GM19438 (cell line): ENCODE results near the gene IRGM.
"Not testable (repeated sequence)": the region's sequence is repeated elsewhere in the genome, so short reads cannot be mapped to it uniquely, and the experiment has no call there.

ENCODE experiments used
- ATAC-seq: cut with Tn5 transposase; IDR thresholded peaks from one replicate; pipeline ENCODE4 v1.9.1; 2021; ENCODE audit warnings: low read depth; ENCODE audit not compliant: unreplicated experiment

IRGM gene, protein sequence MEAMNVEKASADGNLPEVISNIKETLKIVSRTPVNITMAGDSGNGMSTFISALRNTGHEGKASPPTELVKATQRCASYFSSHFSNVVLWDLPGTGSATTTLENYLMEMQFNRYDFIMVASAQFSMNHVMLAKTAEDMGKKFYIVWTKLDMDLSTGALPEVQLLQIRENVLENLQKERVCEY

DNA sequence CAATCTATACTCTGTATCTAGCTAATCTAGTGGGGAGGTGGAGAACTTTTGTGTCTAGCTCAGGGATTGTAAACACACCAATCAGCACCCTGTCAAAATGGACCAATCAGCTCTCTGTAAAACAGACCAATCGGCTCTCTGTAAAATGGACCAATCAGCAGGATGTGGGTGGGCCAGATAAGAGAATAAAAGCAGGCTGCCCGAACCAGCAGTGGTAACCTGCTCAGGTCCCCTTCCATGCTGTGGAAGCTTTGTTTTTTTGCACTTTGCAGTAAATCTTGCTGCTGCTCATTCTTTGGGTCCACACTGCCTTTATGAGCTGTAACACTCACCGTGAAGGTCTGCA, at the start of gene IRGM:
IRGM (plus strand) TSS at position 214 of the 346 bp plus-strand sequence. CDS start 1,603 bp downstream, outside the sequence.
- not testable (repeated sequence) for ATAC-seq

DNA sequence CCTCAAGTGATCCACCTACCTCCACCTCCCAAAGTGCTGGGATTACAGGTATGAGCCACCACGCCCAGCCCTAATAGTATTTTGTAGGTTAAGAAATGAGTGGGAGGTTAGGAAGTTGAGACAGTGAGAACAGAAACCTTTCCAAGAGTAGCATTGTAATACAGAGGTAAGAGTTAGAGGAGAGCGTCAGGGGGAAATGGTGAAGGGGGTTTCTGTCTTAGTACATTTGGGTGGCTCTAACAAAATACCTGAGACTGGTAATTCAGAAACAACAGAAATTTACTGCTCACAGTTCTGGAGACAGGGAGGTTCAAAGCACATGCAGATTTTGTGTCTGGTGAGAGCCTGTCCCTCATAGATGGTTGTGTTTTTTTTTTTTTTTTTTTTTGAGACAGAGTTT, 48.9 kb upstream of the IRGM start:
- no peak for ATAC-seq

DNA sequence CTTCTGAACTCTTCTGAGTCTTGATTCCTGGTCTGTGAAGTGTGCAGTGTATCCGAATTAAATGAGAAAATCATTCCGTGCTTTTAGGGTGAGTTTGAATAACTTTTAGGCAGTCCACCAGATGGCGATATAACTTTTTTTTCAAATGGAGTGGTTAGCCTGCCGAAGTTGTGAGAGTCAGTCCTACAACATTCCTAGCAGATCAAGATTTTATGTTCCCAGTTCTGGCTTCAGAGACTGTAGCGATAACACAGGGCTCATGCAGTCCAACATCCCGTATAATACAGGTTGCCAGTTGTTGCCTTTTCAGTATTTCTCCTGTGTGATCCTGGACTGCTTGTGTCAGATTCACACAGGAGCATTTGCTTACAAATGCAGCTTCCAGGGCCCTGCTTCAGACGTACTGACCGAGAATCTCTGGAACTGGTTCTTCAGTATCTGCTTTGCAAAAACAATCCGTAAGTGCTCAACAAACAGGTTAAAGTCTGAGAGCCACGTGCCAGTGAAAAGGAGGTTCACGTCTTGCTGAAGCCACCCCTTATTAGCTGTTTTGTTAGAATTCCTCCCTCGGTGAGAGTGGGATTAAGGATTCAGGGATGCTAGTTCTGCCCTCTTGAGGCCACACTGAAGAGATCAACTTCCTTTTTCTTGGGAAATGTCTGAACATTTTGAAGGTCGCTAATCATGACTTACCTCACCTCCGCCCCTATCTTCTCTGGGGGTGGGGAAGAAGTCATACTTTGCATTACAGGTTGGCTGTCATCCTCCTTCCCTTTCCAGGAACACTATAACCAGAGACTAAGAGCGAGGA, 45.0 kb upstream of the IRGM start:
- ATAC-seq = no peak

DNA sequence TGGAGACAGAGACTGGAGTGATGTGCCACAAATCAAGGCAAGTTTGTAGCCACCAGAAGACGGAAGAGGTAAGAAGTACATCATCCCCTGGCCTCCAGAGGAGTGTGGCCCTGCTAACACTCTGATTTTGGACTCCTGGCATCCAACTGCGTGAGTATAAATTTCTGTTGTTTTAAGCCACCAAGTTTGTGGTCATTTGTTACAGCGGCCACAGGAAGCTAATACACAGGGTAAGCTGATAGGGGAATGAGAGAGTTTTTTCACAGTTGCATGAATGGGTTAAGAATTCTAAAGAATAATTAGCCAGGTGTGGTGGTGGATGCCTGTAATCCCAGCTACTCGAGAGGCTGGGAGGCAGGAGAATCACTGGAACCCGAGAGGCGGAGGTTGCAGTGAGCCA, 41.9 kb upstream of the IRGM start:
- ATAC-seq = no peak

DNA sequence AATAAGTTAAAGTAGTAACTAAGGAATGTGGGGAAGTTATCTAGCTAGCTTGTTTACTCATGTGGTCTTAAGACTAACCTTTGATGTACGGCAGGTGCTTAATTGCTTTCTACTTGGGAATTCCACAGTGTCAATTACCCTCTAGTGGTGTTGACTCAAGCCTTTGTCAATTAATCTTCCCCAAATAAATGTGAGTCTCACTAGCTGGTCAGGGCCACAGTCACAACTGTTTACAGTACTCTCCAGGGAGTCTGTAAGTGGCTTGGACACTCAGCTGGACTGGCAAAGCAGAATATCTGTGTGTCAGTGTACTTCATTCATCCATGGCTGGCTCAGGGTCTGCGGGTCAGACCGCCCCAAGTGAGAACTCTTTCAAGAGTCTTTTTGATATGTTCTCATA, 37.0 kb upstream of the IRGM start:
- ATAC-seq = no peak

DNA sequence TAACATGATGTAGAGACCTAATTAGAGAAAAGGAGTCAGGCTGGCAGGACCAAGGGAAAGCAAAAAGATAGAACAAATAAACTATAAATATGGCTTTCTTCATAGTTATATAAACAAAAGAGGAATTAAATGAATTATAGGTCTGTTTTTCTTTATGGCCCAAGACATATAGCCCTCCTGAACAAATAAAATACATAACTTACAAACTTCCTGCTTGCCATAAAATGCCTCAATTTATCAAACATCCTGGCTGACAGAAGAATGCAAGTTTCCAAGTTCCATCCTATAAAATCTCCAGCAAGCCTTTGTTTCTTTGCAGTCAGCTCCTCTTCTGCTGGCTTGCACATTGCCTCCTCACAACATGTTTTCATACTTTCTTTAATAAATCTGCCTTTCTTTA, 31.3 kb upstream of the IRGM start:
- ATAC-seq = no peak

DNA sequence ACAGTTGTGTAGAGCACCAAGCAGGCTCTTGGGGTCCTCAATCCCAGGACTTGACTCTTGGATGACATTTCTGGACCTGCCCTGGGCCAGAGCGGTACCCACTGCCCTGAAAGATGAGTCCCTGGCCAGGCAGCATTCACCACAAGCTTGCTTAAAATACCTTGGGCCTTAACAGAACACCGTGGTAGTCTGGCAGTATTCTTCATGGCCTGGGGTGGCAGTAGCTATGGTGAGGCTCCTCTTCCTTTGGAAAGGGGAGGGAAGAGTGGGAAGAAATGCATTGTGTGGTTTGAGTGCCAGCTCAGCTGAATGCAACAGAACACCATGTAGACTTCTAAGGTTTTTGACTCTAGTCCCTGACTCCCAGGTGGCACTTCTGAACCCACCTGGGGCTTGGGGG, 29.4 kb upstream of the IRGM start:
- ATAC-seq = no peak

DNA sequence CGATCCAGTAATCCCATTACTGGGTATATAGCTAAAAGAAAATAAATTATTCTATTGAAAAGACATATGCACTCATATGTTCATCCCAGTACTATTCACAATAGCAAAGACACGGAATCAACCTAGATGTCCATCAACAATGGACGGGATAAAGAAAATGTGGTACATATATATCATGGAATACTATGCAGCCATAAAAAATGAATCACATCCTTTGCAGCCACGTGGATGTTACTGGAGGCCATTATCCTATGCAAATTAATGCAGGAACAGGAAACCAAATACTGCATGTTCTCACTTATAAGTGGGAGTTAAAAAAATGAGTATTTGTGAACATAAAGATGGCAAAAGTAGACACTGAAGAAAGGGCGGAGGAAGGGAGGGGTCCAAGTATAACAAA, 16.6 kb upstream of the IRGM start:
- no peak for ATAC-seq

DNA sequence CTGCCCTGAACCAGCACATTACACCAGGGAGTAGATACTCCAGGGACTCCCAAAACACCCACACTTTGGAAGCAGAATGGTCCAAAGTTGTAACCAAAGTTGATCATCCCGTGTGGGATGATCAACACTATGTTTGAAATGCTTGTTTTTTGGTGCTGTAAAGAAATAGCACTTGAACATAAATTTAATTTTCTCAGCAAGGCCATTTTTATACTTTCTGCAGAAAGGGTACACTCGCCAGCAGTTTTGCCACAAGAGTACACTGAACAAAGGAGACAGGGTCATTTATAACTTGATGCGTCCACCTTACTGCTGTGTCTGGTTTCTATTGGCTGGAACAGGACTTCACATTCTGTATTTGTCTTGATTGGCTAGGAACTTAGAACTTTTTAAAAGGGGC, 14.5 kb upstream of the IRGM start:
- not testable (repeated sequence) for ATAC-seq

DNA sequence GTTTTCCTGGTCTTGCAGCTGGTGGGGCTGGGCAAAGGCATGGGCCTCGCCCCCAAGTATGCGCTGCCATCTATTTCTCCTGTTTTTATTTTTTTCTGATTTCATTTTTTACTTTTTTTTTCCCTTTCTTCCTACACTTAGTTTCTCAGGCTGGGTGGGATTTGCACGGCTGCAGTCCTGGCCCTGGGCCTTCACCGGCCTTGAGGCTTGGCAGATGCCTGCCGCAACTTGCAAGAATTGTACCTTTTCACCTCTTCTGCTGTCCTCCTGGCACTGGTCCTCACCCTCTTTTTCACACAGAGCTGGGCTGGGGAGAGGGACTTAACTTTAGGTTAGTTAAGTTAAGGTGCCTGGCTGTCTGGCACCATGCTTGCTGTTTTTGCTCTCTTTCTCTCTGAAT, 10.3 kb upstream of the IRGM start:
- no peak for ATAC-seq

DNA sequence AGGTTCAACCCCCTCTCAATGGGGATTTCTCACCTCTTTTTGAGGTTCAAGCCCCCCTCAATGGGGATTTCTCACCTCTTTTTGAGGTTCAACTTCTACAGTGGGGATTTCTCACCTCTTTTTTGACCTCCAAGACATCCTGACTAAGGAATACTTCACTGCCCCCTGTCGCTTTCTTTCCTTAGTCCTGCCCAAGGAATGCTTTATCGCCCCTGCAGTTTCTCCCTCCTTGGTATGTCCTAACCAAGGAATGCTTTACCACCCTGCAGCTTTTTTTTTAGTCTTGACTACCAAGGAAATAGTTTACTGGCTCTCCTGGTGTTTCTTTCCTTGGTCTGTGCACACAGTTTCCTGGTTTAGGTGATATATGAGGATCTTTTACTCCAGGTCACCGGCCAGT, 9.6 kb upstream of the IRGM start:
- no peak for ATAC-seq

DNA sequence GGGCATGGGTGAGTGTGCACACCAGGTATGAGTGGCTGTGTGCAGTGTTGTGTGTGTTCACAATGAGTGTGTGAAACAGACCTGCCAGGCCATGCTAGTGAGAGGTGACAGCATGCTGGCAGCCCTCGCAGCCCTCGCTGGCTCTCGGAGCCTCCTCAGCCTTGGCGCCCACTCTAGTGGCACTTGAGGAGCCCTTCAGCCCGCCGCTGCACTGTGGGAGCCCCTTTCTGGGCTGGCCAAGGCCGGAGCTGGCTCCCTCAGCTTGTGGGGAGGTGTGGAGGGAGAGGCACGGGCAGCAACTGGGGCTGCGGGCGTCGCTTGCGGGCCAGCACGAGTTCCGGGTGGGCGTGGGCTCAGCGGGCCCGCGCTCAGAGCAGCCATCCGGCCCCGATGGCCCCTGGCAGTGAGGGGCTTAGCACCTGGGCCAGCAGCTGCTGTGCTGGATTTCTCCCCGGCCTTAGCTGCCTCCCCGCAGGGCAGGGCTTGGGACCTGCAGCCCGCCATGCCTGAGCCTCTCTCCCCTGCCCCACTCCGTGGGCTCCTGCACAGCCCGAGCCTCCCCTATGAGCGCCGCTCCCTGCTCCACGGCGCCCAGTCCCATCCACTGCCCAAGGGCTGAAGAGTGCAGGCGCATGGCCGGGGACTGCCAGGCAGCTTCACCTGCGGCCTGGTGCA, 999 bp upstream of the IRGM start:
- ATAC-seq = not testable (repeated sequence)

DNA sequence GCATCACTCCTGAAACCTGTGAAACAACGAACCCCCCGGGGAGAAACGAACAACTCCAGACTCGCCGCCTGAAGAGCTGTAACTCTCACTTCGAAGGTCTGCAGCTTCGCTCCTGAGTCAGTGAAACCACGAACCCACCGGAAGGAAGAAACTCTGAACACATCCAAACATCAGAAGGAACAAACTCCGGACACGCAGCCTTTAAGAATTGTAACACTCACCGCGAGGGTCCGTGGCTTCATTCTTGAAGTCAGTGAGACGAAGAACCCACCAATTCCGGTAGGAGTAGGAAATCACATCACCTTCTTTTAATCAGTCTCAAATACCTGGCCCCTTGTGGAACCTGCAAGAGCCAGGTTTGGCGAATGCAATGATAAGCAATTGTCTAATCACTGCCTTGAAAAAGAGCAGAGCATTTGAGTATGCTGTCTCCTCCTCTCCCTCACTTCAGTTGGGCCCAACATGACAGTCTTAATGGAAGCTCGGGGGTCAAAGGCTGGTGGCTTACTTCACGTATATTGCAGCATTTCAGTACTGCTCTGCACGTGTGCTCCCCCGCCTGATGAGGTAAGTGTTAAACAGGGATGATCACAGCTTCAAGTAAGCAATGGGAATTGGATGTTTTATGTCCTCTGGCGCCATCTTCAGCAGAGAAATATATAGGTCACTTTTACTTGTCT, 473 bp downstream of the IRGM start:
- peak; percentile 87 for ATAC-seq

DNA sequence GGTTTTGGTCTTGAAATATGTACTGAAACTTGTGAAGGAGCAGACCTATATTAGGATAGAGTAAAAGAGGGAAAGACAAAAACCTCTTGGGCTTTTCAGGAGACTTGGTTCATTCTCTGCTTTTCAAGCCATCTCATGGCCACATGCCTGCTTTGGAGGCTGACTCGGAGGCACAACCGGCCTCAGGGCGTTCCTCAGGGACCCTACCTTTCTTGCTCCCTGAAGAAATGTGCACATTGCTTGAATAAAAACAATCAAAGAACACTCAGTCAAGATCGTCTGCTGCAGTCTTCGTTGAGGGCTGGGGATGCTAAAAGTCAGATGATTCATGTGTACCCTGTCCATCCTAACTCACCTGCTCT, 994 bp downstream of the IRGM start:
- no peak for ATAC-seq

DNA sequence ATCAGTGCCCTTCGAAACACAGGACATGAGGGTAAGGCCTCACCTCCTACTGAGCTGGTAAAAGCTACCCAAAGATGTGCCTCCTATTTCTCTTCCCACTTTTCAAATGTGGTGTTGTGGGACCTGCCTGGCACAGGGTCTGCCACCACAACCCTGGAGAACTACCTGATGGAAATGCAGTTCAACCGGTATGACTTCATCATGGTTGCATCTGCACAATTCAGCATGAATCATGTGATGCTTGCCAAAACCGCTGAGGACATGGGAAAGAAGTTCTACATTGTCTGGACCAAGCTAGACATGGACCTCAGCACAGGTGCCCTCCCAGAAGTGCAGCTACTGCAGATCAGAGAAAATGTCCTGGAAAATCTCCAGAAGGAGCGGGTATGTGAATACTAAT, 1.9 kb downstream of the IRGM start:
- no peak for ATAC-seq

DNA sequence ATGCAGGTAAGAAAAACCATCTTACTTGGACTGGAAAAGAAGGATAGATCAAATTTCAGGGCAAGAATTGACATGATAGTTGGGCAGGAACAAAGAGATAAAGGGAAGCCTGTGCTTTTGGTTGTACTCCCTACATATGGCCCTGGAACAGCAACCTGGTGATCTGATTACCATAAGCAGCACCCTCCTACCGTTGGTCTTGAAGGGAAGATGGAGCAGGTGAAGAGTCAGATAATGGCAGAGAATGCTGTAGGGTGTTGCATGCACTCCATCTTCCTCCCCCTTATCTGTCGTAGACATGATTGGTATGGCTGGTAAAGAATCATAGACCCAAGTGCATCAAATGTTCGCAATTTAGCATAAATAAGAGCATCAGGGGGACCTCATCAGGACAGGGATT, 4.7 kb downstream of the IRGM start:
- ATAC-seq = no peak

DNA sequence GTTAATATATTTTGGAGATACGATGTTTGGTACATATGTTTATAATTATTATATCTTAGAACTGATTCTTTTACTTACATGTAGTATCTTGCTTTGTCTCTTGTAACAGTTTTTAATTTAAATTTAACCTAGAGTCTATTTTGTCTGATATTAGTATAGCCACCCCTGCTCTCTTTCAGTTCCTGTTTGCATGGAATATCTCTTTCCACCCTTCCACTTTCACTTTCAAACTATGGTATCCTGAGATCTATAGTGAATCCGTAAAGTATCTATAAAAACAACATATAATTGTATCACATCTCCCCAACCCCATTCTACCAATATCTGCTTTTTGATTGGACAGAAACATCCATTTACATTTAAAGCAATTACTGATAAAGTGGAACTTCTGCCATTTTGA, 7.2 kb downstream of the IRGM start:
- ATAC-seq = no peak

DNA sequence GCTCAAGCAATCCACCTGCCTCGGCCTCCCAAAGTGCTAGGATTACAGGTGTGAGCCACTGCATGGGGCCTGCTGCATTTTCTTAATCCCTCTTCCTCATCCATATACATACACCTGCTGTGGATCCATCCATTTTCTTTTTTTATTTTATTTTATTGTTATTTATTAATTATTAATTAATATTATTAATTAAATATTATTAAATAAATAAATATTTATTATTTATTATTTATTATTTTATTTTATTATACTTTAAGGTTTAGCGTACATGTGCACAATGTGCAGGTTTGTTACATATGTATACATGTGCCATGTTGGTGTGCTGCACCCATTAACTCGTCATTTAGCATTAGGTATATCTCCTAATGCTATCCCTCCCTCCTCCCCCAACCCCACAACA, 10.4 kb downstream of the IRGM start:
- not testable (repeated sequence) for ATAC-seq

DNA sequence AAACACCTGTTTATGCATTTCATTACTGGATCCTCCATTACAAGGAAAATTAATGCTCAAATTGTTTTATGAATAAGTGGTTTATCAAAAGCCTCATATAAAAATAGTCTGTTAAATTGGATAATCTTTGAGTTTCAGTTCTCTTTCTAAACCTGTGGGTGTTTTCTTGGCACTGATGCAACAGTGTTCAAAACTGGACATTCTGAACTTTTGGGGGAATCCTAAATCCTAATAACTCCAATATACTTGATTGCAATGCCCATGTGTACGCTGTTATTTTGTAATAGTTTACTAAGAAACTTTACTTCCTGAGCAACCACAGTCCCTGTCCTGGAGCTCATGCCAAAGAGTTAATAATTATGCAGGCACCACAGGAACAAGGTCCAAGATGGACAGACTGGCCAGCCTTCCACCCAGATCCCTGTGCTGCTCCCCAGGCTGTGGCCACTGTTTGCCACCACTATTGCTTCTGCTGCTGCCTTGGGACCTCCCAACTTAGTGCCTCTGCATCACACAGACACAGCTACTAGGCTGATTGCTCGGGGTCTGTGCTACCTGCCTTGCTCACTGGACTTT, 14.0 kb downstream of the IRGM start:
- no peak for ATAC-seq

DNA sequence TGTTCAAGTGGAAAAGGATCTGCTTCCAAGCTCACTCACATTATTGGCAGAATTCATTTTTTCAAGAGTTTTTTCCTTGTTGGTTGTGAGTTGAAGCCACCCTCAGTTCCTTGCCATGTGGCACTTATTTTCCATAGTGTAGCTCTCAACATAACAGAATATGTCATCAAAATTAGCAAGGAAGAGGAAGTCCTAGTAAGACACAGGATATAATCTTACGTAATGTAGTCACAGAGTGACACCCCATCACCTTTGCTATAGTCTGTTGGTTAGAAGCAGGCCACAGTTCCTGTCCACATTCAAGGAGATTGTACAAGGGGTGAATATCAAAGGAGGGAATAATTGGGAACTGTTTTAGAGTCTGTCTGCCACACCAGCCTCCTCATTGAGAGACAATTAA, 15.7 kb downstream of the IRGM start:
- ATAC-seq = no peak

DNA sequence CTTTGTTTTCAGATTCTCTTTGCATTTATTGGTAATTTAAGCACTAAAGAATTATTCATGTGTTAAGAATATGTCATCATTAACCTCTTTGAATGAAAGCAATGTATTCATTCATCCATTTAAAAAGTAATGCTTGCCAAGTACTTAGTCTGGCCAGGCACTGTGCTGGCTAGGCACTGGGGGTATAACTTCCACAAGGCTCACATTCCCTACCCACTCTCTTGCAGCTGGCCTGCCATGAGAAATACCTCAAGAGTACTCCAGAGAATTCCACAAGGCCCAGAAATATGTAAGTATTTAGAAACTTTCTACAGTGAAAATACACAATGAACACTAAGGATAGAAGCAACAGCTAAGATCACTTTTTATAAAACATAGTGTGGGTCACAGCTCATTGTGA, 33.0 kb downstream of the IRGM start:
- no peak for ATAC-seq
